H1 (cell line): ENCODE results near the gene BRD3OS. TPM values are rescaled to one million over a fixed set of nuclear protein-coding genes. Genes with fewer than 3 reads are reported as not detected.

Experiments
- JUN ChIP-seq: IDR thresholded peaks from 2 replicates; pipeline ENCODE4 v1.6.1; 2011; ENCODE audit warnings: low read depth, mild to moderate bottlenecking, improper control_type of control experiment, low read length
- RFX5 ChIP-seq: IDR thresholded peaks from 2 replicates; pipeline ENCODE4 v1.6.1; 2011; ENCODE audit warnings: low read depth, low read length, improper control_type of control experiment, borderline replicate concordance
- TAF7 ChIP-seq: optimal IDR thresholded peaks from 2 replicates; pipeline ENCODE3; 2011; ENCODE audit warnings: low read depth, mild to moderate bottlenecking, inconsistent platforms, low read length, moderate library complexity, borderline replicate concordance
- polyA plus RNA-seq, 7 experiments: library from polyadenylated mRNA; depleted of rRNA in 3 of 7; stranded (reverse) in 5 of 7; unstranded in 2 of 7; fragments of >200 nt in 5 of 7; fragments of 200-250 nt in 2 of 7; gene quantifications; 1 replicate in 5 of 7; 2 replicates in 1 of 7; 4 replicates in 1 of 7; pipeline versions ENCODE4 v1.2.1 to v1.2.3, GENCODE V29; 2011 to 2013; ENCODE audit warnings: missing spikeins in 2 of 7, mixed read lengths in 2 of 7
- total RNA-seq: library from RNA; stranded (reverse); fragmentation: NEBNext Ultra II Directional; extraction: Animal tissue kit (Norgen Biotek cat#: 25700); gene quantifications from 2 replicates; pipeline ENCODE4 v1.2.1, GENCODE V29; 2021
- TF ChIP-seq, protein P1 (sequence below): fragments of 300-600 bp; sonication (generic); IDR thresholded peaks from 2 replicates; pipeline ENCODE4 v1.7.1; 2012; ENCODE audit warnings: low read length, moderate library complexity, mild to moderate bottlenecking, inconsistent platforms; ENCODE audit not compliant: insufficient replicate concordance

BRD3OS gene
- total and polyA plus RNA-seq, 2 of the 8 experiments (the other 6 are each of a cell fraction or from before 2014, with no cell fraction given), result 12.7 to 20.2 TPM

DNA sequence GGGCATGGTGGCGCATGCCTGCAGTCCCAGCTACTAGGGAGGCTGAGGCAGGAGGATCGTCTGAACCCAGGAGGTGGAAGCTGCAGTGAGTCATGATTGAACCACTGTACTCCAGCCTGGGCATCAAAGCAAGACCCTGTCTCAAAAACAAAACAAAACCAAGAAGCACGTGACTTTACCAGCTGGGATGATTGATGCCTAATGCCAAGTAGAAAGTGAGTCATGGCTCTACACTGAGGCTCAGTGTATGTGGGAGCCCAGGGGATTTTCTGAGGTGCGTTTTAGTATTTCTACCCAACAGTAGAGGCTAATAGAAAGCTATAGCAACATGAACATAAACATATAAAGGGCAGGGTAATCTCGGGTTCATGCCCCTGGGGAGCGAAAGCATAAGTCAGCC lies 13.9 kb upstream of the BRD3OS start (continued):
- TF ChIP-seq, protein P1, sequence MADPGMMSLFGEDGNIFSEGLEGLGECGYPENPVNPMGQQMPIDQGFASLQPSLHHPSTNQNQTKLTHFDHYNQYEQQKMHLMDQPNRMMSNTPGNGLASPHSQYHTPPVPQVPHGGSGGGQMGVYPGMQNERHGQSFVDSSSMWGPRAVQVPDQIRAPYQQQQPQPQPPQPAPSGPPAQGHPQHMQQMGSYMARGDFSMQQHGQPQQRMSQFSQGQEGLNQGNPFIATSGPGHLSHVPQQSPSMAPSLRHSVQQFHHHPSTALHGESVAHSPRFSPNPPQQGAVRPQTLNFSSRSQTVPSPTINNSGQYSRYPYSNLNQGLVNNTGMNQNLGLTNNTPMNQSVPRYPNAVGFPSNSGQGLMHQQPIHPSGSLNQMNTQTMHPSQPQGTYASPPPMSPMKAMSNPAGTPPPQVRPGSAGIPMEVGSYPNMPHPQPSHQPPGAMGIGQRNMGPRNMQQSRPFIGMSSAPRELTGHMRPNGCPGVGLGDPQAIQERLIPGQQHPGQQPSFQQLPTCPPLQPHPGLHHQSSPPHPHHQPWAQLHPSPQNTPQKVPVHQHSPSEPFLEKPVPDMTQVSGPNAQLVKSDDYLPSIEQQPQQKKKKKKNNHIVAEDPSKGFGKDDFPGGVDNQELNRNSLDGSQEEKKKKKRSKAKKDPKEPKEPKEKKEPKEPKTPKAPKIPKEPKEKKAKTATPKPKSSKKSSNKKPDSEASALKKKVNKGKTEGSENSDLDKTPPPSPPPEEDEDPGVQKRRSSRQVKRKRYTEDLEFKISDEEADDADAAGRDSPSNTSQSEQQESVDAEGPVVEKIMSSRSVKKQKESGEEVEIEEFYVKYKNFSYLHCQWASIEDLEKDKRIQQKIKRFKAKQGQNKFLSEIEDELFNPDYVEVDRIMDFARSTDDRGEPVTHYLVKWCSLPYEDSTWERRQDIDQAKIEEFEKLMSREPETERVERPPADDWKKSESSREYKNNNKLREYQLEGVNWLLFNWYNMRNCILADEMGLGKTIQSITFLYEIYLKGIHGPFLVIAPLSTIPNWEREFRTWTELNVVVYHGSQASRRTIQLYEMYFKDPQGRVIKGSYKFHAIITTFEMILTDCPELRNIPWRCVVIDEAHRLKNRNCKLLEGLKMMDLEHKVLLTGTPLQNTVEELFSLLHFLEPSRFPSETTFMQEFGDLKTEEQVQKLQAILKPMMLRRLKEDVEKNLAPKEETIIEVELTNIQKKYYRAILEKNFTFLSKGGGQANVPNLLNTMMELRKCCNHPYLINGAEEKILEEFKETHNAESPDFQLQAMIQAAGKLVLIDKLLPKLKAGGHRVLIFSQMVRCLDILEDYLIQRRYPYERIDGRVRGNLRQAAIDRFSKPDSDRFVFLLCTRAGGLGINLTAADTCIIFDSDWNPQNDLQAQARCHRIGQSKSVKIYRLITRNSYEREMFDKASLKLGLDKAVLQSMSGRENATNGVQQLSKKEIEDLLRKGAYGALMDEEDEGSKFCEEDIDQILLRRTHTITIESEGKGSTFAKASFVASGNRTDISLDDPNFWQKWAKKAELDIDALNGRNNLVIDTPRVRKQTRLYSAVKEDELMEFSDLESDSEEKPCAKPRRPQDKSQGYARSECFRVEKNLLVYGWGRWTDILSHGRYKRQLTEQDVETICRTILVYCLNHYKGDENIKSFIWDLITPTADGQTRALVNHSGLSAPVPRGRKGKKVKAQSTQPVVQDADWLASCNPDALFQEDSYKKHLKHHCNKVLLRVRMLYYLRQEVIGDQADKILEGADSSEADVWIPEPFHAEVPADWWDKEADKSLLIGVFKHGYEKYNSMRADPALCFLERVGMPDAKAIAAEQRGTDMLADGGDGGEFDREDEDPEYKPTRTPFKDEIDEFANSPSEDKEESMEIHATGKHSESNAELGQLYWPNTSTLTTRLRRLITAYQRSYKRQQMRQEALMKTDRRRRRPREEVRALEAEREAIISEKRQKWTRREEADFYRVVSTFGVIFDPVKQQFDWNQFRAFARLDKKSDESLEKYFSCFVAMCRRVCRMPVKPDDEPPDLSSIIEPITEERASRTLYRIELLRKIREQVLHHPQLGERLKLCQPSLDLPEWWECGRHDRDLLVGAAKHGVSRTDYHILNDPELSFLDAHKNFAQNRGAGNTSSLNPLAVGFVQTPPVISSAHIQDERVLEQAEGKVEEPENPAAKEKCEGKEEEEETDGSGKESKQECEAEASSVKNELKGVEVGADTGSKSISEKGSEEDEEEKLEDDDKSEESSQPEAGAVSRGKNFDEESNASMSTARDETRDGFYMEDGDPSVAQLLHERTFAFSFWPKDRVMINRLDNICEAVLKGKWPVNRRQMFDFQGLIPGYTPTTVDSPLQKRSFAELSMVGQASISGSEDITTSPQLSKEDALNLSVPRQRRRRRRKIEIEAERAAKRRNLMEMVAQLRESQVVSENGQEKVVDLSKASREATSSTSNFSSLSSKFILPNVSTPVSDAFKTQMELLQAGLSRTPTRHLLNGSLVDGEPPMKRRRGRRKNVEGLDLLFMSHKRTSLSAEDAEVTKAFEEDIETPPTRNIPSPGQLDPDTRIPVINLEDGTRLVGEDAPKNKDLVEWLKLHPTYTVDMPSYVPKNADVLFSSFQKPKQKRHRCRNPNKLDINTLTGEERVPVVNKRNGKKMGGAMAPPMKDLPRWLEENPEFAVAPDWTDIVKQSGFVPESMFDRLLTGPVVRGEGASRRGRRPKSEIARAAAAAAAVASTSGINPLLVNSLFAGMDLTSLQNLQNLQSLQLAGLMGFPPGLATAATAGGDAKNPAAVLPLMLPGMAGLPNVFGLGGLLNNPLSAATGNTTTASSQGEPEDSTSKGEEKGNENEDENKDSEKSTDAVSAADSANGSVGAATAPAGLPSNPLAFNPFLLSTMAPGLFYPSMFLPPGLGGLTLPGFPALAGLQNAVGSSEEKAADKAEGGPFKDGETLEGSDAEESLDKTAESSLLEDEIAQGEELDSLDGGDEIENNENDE, result no peak
- TF ChIP-seq JUN (no peak), RFX5 (no peak), TAF7 (no peak)
